Stimulated activated memory B cell treated with anti-CD40 and anti-IgM and Interleukin-4, amounts not matched to agents 10 μg/mL and 1 μg/mL and 100 μg/mL, for 72 hours (primary cell): ENCODE results near the gene GRM3.

Source experiments
- ATAC-seq: fragments of 150-1000 bp; cut with Tn5 transposase; 2 replicates; pipeline ENCODE4 v1.10.0; 2021
- H3K27ac Mint-ChIP-seq: one replicate; pipeline ENCODE4 v1.8.0; 2022; ENCODE audit warnings: mild to moderate bottlenecking, mixed read lengths
- H3K27me3 Mint-ChIP-seq: one replicate; pipeline ENCODE4 v1.8.0; 2022; ENCODE audit warnings: mixed read lengths
- H3K36me3 Mint-ChIP-seq: one replicate; pipeline ENCODE4 v1.8.0; 2022; ENCODE audit warnings: mixed read lengths
- H3K4me1 Mint-ChIP-seq: one replicate; pipeline ENCODE4 v1.8.0; 2022; ENCODE audit warnings: mixed read lengths
- H3K4me3 Mint-ChIP-seq: one replicate; pipeline ENCODE4 v1.8.0; 2022; ENCODE audit warnings: mild to moderate bottlenecking, moderate library complexity, mixed read lengths
- H3K9me3 Mint-ChIP-seq: one replicate; pipeline ENCODE4 v1.8.0; 2022; ENCODE audit warnings: mixed read lengths

The GRM3 gene

GRCh38 chr7:86664991-86665390, 21.3 kb downstream of the GRM3 start:
- H3K27ac Mint-ChIP-seq: no peak overlapping the region
- no peaks in the 10 kb centered on the region for H3K27me3 Mint-ChIP-seq
- H3K4me3 Mint-ChIP-seq: no peak overlapping the region
- ATAC-seq: no peak
- no peaks in the 10 kb centered on the region for H3K9me3 Mint-ChIP-seq
- H3K4me1 Mint-ChIP-seq: no peaks in the 10 kb centered on the region
- no peaks in the 10 kb centered on the region for H3K36me3 Mint-ChIP-seq

- H3K9me3 Mint-ChIP-seq: no peaks in the 10 kb centered on the region
- no peak overlapping the region for H3K27ac Mint-ChIP-seq
These were observed 22.0 kb downstream of the GRM3 start for GRCh38 chr7:86665669-86666068.

DNA sequence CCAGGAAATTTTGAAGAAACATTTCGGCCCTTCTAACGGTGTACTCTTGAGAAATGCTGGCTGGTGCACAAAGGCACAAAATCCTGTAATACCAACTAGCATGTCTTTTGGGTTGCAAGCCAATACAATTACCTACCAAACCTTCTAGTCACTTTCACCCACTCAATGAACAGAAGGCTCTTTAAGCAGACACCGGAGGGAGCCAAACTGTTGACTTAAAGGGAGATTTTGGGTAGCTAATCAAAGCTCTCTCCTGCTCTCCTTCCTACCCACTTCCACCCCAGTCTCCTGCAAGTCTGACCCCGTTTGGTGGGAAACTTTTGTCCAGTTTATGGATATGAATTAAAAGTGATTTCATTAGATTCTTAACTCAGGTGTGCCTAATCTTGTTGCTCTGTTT, 24.0 kb downstream of the GRM3 start:
- H3K4me3 Mint-ChIP-seq: no peak overlapping the region
- H3K9me3 Mint-ChIP-seq: no peaks in the 10 kb centered on the region
- H3K27ac Mint-ChIP-seq: no peak overlapping the region
- no peaks in the 10 kb centered on the region for H3K27me3 Mint-ChIP-seq
- no peaks in the 10 kb centered on the region for H3K36me3 Mint-ChIP-seq
- no peak for ATAC-seq
- H3K4me1 Mint-ChIP-seq: no peaks in the 10 kb centered on the region

More at GRCh38 chr7:86665669-86666068, 22.0 kb downstream of the GRM3 start:
- Mint-ChIP-seq H3K4me3 (no peak overlapping the region), H3K27me3 (no peaks in the 10 kb centered on the region), H3K36me3 (no peaks in the 10 kb centered on the region), H3K4me1 (no peaks in the 10 kb centered on the region)
- no peak for ATAC-seq

- Mint-ChIP-seq H3K4me1 (no peaks in the 10 kb centered on the region), H3K27me3 (no peaks in the 10 kb centered on the region), H3K36me3 (no peaks in the 10 kb centered on the region), H3K9me3 (no peaks in the 10 kb centered on the region), H3K27ac (no peak overlapping the region), H3K4me3 (no peak overlapping the region)
- no peak for ATAC-seq
These were observed 24.6 kb downstream of the GRM3 start for GRCh38 chr7:86668315-86668714.

GRCh38 chr7:86687831-86688230, 44.1 kb downstream of the GRM3 start:
- Mint-ChIP-seq H3K27ac (no peak overlapping the region), H3K9me3 (no peaks in the 10 kb centered on the region), H3K27me3 (no peaks in the 10 kb centered on the region), H3K36me3 (no peaks in the 10 kb centered on the region), H3K4me3 (no peak overlapping the region), H3K4me1 (no peaks in the 10 kb centered on the region)
- ATAC-seq: no peak

DNA sequence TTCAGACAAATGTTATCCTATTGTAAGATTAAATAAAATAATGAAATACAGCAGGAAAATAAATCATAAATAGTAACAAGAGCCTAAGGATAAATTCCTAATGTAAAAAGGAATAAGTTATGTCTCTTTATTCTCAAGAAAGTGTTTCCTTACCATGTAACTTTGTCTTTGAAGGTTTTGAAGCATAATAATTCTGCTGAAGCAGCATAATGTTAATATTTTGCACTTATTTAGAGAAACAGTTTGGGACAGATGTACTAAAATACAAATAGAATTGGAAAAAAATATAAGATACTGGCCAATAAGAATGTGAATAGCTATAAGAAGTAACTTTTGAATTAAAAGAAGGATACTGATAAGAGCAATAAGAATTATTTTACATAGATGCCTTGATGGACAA, 45.7 kb downstream of the GRM3 start:
- no peak overlapping the region for H3K4me3 Mint-ChIP-seq
- H3K36me3 Mint-ChIP-seq: no peaks in the 10 kb centered on the region
- ATAC-seq: no peak
- no peak overlapping the region for H3K27ac Mint-ChIP-seq
- H3K4me1 Mint-ChIP-seq: no peaks in the 10 kb centered on the region
- no peaks in the 10 kb centered on the region for H3K27me3 Mint-ChIP-seq
- H3K9me3 Mint-ChIP-seq: no peaks in the 10 kb centered on the region

DNA sequence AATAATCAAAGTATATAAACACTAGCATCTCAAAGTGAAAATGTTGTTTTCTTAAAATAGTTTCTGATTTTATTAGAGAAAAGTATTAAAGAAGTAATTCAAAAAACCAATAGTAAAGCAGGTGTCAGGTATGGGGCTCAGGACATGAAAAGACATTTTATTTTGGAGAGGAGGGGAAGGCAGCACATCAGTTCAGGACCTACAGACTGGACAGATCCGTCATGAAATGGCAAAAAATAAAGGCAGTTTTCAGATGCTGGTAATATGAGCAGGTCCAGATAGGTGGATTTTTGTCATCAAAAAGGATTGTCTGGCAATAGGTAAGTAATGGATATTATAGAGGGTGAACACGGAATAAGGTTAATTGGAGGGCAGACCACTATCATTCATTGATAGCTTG, 49.0 kb downstream of the GRM3 start:
- Mint-ChIP-seq H3K4me1 (no peaks in the 10 kb centered on the region), H3K9me3 (no peaks in the 10 kb centered on the region), H3K36me3 (no peaks in the 10 kb centered on the region), H3K27me3 (no peaks in the 10 kb centered on the region), H3K27ac (no peak overlapping the region), H3K4me3 (no peak overlapping the region)
- no peak for ATAC-seq

DNA sequence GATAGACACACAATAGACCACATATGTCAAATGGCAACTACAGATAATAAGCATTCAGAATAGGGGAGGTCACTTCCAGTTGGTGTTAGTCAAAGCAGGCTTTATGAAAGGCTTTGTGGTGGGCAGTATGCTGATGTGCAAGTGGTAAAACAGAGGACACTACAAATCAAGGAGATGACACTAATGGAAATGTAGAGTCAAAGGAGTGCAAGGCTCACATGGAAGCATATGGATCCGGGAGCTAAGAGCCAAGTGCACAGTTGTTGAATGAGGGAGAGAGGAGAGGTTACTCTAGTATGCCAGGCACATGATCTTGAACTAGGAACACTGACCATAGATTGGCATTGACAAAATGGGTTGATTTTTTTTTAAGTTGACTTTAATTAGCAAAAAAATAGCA, 62.7 kb downstream of the GRM3 start:
- H3K36me3 Mint-ChIP-seq: no peaks in the 10 kb centered on the region
- H3K4me3 Mint-ChIP-seq: no peak overlapping the region

DNA sequence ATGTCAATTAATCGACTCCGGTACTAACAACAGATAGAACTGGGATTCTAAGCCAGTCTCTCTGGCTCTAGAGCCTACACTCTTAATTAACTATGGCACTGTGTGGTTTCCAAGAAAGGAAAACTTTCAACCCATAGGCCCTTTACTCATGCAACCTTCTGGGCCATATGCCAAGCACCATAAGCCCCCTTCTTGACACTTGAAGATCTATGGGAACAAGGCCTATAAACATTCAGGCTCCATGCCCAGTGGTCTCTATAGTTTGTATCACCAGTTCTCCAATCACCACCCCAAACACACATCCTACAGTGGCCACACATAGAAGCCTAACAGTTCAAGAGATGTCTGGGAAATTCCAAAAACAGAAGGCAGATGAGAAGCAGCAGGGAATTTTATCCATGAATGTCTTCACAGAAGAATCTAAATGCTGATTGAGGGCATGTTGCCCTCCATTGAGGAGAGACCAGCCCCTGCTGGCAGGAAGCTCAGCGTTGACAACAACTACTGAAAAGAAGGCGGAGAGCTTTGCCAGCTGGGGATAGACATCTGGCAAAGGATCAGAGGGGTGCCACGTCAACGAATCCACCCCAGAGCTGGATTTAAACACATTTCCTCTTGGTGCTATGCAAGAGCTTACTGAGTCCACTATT, 64.4 kb downstream of the GRM3 start:
- Mint-ChIP-seq H3K4me1 (no peaks in the 10 kb centered on the region), H3K4me3 (no peak overlapping the region), H3K9me3 (no peaks in the 10 kb centered on the region), H3K27ac (no peak overlapping the region), H3K27me3 (no peaks in the 10 kb centered on the region), H3K36me3 (no peaks in the 10 kb centered on the region)
- no peak for ATAC-seq

More for the DNA sequence above, 62.7 kb downstream of the GRM3 start:
- Mint-ChIP-seq H3K27me3 (no peaks in the 10 kb centered on the region), H3K4me1 (no peaks in the 10 kb centered on the region), H3K9me3 (no peaks in the 10 kb centered on the region), H3K27ac (no peak overlapping the region)
- ATAC-seq: no peak

DNA sequence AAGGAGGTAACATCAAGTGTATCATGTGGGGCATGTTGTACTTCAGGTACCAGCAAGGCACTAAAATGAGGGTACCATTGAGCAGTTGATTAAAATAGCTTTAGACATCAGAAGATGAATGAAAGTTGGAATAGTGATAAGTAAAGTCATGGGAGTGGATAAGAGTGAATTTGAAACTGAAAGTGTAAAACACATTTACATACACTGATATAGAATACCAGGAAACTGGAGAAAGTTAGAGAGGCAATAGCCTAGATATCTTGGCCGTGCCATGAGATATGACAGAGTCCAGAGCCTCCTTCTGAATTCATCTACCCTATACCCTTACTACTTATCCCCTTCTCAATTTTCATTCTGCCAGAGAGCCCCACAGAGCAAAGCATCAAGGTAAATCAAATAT, 76.6 kb downstream of the GRM3 start:
- Mint-ChIP-seq H3K36me3 (no peaks in the 10 kb centered on the region), H3K4me1 (no peaks in the 10 kb centered on the region), H3K9me3 (peaks cover 4% of the 10 kb centered on the region), H3K4me3 (no peak overlapping the region), H3K27me3 (no peaks in the 10 kb centered on the region), H3K27ac (no peak overlapping the region)
- ATAC-seq: no peak

GRCh38 chr7:86733783-86734182, 90.1 kb downstream of the GRM3 start:
- Mint-ChIP-seq H3K27ac (no peak overlapping the region), H3K36me3 (no peaks in the 10 kb centered on the region), H3K4me1 (no peaks in the 10 kb centered on the region), H3K4me3 (no peak overlapping the region), H3K9me3 (peaks cover 6% of the 10 kb centered on the region), H3K27me3 (no peaks in the 10 kb centered on the region)
- no peak for ATAC-seq

DNA sequence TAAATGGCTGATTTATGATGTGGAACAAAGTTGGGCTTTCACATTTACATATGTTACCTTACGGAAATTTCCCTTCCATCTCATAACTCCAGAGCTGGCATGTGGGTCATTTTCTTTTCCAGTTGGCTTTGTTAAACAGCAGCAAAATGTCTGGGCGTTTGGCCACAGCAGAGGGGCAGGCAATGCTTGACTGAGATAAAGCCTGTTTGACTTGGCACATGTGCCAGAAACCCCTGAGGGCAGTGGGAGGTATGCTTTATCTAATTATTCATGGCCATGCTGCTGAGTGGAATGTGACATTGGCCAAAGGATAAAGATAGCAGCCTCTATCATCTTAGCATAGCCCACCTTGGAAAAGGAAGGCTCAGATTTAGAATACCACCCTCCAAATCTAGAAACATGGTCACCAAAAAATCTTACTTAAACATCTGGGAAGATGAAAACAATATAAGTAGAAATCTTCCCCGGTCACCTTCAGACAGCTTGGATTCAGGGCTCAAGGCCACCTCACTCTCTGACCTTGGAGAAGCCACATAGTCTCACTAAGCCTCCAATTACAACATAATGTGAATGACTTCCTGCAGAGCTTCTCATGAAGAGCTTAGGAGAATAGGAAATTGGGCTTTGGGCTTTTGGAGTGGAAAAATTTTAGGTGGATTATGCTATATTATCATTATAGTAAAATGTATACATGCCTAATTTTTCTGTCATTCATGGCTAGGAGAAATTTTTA, 101.5 kb downstream of the GRM3 start:
- no peaks in the 10 kb centered on the region for H3K4me1 Mint-ChIP-seq
- no peak overlapping the region for H3K4me3 Mint-ChIP-seq
- ATAC-seq: no peak
- H3K9me3 Mint-ChIP-seq: no peaks in the 10 kb centered on the region
- no peaks in the 10 kb centered on the region for H3K27me3 Mint-ChIP-seq
- H3K27ac Mint-ChIP-seq: no peak overlapping the region
- H3K36me3 Mint-ChIP-seq: no peaks in the 10 kb centered on the region

- H3K9me3 Mint-ChIP-seq: no peaks in the 10 kb centered on the region
- no peak overlapping the region for H3K4me3 Mint-ChIP-seq
- no peaks in the 10 kb centered on the region for H3K36me3 Mint-ChIP-seq
- no peak overlapping the region for H3K27ac Mint-ChIP-seq
- no peaks in the 10 kb centered on the region for H3K27me3 Mint-ChIP-seq
- no peaks in the 10 kb centered on the region for H3K4me1 Mint-ChIP-seq
- no peak for ATAC-seq
These were observed 104.0 kb downstream of the GRM3 start for GRCh38 chr7:86747698-86748097.

DNA sequence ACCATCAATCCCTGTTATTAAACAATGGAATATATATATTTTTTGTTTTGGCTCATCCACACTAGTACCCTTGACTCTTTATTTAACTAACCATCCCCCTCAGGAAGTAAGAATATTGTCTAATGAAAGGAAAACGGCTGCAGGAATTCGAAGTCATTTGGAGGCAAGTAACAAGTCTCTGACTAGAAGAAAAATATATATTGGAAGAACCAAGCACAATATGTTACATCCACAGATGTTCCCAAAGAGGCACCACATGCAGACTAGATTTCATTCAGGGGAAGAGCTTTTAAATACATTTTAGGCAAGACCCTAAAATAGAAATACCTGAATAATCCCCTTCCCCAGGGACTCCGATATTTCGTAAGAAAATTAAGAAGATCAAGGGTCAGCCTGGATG, 104.5 kb downstream of the GRM3 start:
- no peak for ATAC-seq
- Mint-ChIP-seq H3K9me3 (no peaks in the 10 kb centered on the region), H3K4me1 (no peaks in the 10 kb centered on the region), H3K27ac (no peak overlapping the region), H3K4me3 (no peak overlapping the region), H3K27me3 (no peaks in the 10 kb centered on the region), H3K36me3 (no peaks in the 10 kb centered on the region)

DNA sequence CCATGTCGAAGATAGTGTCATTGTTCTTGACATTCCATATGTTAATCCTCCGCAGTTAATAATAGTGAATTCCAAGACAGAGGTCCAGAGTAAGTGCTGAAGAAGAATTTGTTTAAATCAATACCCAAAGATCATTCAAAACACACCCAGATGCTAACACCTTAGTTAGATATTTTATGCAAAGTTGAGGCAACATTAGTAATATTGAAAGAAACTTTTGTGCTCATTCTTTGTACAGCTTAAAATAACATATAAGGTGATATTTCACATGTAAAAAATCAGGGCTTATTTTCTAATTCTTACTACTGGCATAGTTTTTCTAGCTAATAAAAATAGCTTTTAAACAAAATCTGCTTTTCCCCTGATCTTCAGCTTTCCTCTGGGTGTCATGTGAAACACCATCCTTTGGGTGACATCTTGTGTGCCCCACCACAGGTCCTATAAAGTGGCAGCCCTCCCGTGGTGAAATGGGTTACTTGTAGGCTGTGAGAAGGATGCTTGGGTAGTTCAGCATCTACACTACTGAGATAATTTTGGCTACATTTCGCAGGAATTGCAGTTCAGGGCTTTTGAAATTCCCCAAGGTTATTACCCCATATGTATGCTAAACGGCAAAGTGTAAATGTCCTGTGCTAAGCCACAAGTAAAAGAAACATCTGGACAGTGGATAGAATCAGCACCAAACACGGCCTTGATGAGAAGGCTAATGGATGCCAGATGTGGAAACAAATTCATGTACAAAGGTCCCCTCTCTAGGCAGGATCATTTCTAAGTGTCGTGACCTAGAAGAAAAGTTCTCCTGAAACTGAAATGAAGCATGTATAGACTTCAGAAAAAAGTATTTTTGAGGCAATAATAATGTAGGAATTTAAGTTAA, 105.4 kb downstream of the GRM3 start:
- H3K9me3 Mint-ChIP-seq: no peaks in the 10 kb centered on the region
- no peak for ATAC-seq
- no peaks in the 10 kb centered on the region for H3K4me1 Mint-ChIP-seq
- H3K27me3 Mint-ChIP-seq: no peaks in the 10 kb centered on the region
- H3K4me3 Mint-ChIP-seq: no peak overlapping the region
- no peaks in the 10 kb centered on the region for H3K36me3 Mint-ChIP-seq
- no peak overlapping the region for H3K27ac Mint-ChIP-seq
